Mammary epithelial cell (primary cell): Measurements from ENCODE around the gene ANKRD13C.

Source experiments
- CTCF ChIP-seq, 2 donors: IDR thresholded peaks in 1 of 2; conservative IDR thresholded peaks in 1 of 2; 2 replicates each; pipeline ENCODE4 v1.5.1; 2011 to 2012; ENCODE audit warnings: inconsistent platforms in 2 of 2, low read length in 2 of 2, mild to moderate bottlenecking in 2 of 2, control low read depth in 1 of 2, low read depth in 1 of 2; ENCODE audit not compliant: insufficient read depth in 1 of 2; ENCODE audit errors: extremely low read depth in 1 of 2
- EZH2 ChIP-seq: IDR thresholded peaks from 2 replicates; pipeline ENCODE4 v1.6.1; 2012; ENCODE audit warnings: low read length, inconsistent platforms, borderline replicate concordance

- TF ChIP-seq CTCF (conservative IDR thresholded peaks at IDR 0.05 in 1 of 2, IDR thresholded peaks at IDR 0.05 in 1 of 2; ENCODE audit: extremely low read depth in 1 of 2, insufficient read depth in 1 of 2, low read depth in 1 of 2, low read length in 2 of 2) (no peak), EZH2 (no peak)
These were observed 20.1 kb downstream of the ANKRD13C start for GRCh38 chr1:70334436-70334835.
